GM12891 (cell line): ENCODE measurements around the gene SDHD.
"Not testable (repeated sequence)": the region's sequence is repeated elsewhere in the genome, so short reads cannot be mapped to it uniquely, and the experiment has no call there.

Experiments used
- DNase-seq: peaks from one replicate; pipeline ENCODE4 v3.0.0; 2011; ENCODE audit warnings: low spot score; ENCODE audit not compliant: insufficient read length
- FAIRE-seq: peaks from 2 replicates; lab custom pipeline; 2011; peaks lifted over from hg19 to GRCh38; lab: Jason Lieb, UNC
- PAX5 ChIP-seq: IDR thresholded peaks from 2 replicates; pipeline ENCODE4 v1.6.1; 2011; ENCODE audit warnings: low read length, moderate library complexity, mild to moderate bottlenecking; ENCODE audit not compliant: insufficient read depth, severe bottlenecking
- POLR2A ChIP-seq: IDR thresholded peaks from 2 replicates; pipeline ENCODE4 v1.6.1; 2011; ENCODE audit warnings: low read depth, low read length, control low read depth
- POLR2AphosphoS5 ChIP-seq: IDR thresholded peaks from 2 replicates; pipeline ENCODE4 v1.6.1; 2011; ENCODE audit warnings: low read depth, low read length, control low read depth
- POU2F2 ChIP-seq: IDR thresholded peaks from 2 replicates; pipeline ENCODE4 v1.6.1; 2011; ENCODE audit warnings: low read depth, mild to moderate bottlenecking, control low read depth, low read length, moderate library complexity
- SPI1 ChIP-seq: IDR thresholded peaks from 2 replicates; pipeline ENCODE4 v1.6.1; 2011; ENCODE audit warnings: low read depth, low read length, control low read depth
- TAF1 ChIP-seq: IDR thresholded peaks from 2 replicates; pipeline ENCODE4 v1.6.1; 2011; ENCODE audit warnings: low read depth, low read length, control low read depth

Gene SDHD

DNA sequence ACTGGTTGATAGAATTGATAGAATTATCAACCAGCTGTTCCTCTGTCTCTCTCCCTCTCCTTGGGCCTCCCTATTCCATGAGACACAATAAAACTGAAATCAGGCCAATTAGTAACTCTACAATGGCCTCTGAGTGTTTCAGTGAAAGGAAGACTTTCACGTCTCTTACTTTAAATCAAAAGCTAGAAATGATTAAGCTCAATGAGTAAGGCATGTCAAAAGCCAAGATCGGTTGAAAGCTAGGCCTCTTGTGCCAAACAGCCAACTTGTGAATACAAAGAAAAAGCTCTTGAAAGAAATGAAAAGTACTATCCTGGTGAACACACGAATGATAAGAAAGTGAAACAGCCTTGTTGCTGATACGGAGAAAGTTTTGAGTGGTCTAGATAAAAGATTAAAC, 29.5 kb upstream of the SDHD start:
- FAIRE-seq = no peak
- DNase-seq = no peak
- no peak for TF ChIP-seq POLR2AphosphoS5
- no peak for TF ChIP-seq PAX5
- TF ChIP-seq POU2F2 = no peak
- TF ChIP-seq POLR2A = no peak
- no peak for TF ChIP-seq TAF1

DNA sequence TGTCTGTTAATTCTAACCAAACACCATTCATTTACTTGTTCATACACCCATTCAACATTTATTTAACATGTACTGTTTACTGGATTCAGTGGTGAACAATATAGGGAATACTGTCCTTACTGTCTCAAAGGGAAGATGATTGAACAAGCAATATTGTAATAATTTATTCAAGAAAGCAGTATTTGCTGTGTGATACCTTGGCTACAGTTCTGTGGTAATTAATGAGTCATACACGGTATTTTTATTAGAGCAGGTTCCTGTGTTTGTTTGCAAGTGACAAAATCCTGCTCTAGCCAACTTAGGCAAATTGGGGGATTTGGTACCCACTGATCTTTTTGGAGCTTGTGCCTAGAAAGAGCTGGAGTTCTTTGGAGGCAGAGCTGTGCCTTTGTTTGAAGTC, 28.6 kb upstream of the SDHD start:
- DNase-seq = no peak
- TF ChIP-seq SPI1 = no peak
- TF ChIP-seq POLR2A = no peak
- TF ChIP-seq POU2F2 = no peak
- no peak for TF ChIP-seq POLR2AphosphoS5
- TF ChIP-seq TAF1 = no peak
- TF ChIP-seq PAX5 = no peak
- no peak for FAIRE-seq

- TF ChIP-seq SPI1 (no peak), TAF1 (no peak), POLR2AphosphoS5 (no peak), POLR2A (no peak), POU2F2 (no peak), PAX5 (no peak)
- no peak for FAIRE-seq
These were observed 23.8 kb upstream of the SDHD start for GRCh38 chr11:112062923-112063322.

GRCh38 chr11:112073941-112074811, 12.5 kb upstream of the SDHD start, which contains the start of the genes NKAPD1 and PIH1D2:
TSS of gene NKAPD1 (plus strand) at chr11:112074299. CDS start at chr11:112075575, 1,276 bp downstream.
TSS of gene PIH1D2 (minus strand) at chr11:112074017. CDS start at chr11:112073174, 843 bp downstream.
- peak; percentile 53 for DNase-seq
- peak; percentile 82 for FAIRE-seq
- TF ChIP-seq PAX5 (no peak), TAF1 (peak; percentile 57; the same call in 1 of the 2 replicates), POLR2A (peak; percentile 61; the same call in 1 of the 2 replicates), POU2F2 (peak; percentile 70; the same call in 1 of the 2 replicates), POLR2AphosphoS5 (peak; percentile 56; the same call in 1 of the 2 replicates), SPI1 (peak; percentile 31; the same call in 1 of the 2 replicates)

More at GRCh38 chr11:112062923-112063322, 23.8 kb upstream of the SDHD start:
- DNase-seq = no peak

GRCh38 chr11:112082729-112083128, 3.9 kb upstream of the SDHD start:
- DNase-seq = no peak
- peak; percentile 22; the same call in 1 of the 2 replicates for TF ChIP-seq POLR2AphosphoS5
- no peak for TF ChIP-seq PAX5
- TF ChIP-seq POLR2A = 0 out of 2 replicates have a peak, but pooled peaks have one; percentile 36
- TF ChIP-seq TAF1 = no peak
- no peak for TF ChIP-seq SPI1
- no peak for TF ChIP-seq POU2F2
- FAIRE-seq = no peak

GRCh38 chr11:112085822-112086421, 751 bp upstream of the SDHD start:
- FAIRE-seq (no peak), DNase-seq (peak; percentile 23)

GRCh38 chr11:112087212-112087611, 539 bp downstream of the SDHD start:
- DNase-seq = no peak
- TF ChIP-seq POU2F2 = no peak
- TF ChIP-seq POLR2AphosphoS5 = no peak
- no peak for TF ChIP-seq TAF1
- no peak for TF ChIP-seq PAX5
- TF ChIP-seq SPI1 = no peak
- TF ChIP-seq POLR2A = no peak
- FAIRE-seq = no peak

More at GRCh38 chr11:112085822-112086421, 751 bp upstream of the SDHD start:
- TF ChIP-seq PAX5 (no peak), SPI1 (no peak), POLR2AphosphoS5 (0 out of 2 replicates have a peak, but pooled peaks have one; percentile 31), TAF1 (no peak)

DNA sequence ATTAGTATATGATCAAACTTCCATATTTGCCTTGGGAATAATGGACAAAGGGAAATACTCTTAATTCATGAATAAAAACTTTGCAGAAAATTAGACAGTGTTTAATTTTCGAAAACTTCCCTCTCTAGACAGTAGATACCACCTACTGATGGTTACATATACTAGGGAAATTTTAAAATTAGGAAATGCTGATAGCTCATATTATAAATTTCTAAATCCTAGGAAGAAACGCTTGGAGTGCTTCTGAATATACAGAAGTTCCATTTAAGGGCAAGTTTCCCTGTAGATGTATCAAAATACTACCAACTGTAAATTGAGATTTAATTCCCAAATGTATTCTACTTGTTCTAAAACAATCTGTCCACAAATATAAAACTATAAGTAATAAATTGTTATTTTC, 8.6 kb downstream of the SDHD start:
- not testable (repeated sequence) for FAIRE-seq, DNase-seq

DNA sequence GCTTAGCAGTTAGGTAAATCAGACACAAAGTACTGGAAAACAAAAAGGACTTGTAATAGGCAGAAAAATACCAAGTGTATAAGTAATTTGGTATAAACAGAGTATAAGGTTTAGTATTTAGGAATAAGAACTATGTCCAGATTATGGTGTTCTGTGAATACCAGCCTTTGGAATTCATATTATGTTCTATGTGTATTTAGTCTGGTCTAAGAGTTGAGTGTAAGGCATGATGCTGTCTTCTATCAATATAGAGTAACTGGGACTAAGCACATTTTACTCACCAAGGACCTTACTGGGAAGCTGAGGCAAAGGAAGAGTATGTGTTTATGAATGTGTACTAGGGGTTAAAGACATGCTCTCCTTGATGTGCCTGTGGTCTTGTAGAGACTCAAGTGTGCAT, 9.5 kb downstream of the SDHD start:
- FAIRE-seq (no peak), DNase-seq (no peak)
- TF ChIP-seq POLR2A (no peak), POLR2AphosphoS5 (no peak), POU2F2 (no peak), TAF1 (no peak), PAX5 (no peak), SPI1 (no peak)
